ENCODE results near the gene HDAC7.

The HDAC7 gene

DNA sequence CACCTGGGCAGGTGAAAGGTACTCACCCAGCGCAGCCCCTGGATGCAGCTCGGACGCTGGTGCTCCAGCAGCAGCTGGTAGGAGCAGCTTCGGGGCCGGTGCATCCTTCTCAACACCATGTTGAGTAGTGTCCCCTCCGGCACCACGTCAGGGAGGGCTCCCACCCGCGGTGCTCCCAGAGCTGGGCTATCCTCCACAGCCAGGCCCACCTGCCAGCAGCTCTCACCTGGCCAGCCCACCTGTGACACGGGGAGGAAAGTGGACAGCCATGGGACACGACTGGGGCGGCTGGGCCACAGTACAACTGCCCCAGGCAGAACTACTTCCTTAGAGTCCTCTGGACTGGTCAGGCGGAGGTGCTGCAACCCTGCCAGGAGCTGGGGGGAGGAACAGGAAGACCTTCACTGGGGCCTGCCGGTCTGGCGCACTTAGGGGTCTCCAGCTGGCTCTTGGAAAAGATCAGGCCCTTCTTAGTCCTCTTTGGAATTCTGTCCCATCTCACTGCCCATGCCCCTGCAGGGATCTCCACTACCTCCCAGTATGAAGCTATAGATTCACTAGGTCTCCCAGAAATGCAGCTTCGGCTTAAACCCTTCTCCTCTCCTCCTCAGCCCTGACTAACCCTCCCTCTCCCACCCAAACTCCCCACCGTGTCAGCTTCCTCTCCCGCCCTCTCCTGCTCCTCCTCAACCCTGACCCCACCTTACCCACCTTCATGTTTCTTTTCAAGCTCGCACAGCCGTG, 61.7 kb downstream of the HDAC7 start:
- DNase-seq, result no peak

DNA sequence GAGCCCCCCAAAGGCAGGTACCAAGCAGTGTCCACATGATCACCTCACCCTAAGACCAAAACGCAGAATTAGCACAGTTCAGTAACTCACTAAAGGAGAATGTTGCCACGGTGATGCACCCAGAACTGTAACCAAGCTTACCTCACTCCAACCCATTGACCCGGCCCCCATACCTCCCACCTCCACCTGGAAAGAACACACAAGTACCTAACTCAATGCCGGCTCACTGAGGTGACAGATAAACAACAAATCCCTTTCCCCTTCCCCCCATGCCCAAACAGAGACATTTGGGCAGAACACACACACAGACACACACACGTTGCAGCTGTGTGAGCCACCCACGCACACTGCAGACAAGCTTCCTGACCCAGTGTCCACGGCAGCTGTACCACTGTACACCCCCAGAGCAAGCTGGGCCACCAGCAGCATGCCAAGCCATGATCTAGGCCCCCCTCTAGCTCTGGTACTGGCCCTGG, 62.3 kb downstream of the HDAC7 start:
- DNase-seq, result no peak

DNA sequence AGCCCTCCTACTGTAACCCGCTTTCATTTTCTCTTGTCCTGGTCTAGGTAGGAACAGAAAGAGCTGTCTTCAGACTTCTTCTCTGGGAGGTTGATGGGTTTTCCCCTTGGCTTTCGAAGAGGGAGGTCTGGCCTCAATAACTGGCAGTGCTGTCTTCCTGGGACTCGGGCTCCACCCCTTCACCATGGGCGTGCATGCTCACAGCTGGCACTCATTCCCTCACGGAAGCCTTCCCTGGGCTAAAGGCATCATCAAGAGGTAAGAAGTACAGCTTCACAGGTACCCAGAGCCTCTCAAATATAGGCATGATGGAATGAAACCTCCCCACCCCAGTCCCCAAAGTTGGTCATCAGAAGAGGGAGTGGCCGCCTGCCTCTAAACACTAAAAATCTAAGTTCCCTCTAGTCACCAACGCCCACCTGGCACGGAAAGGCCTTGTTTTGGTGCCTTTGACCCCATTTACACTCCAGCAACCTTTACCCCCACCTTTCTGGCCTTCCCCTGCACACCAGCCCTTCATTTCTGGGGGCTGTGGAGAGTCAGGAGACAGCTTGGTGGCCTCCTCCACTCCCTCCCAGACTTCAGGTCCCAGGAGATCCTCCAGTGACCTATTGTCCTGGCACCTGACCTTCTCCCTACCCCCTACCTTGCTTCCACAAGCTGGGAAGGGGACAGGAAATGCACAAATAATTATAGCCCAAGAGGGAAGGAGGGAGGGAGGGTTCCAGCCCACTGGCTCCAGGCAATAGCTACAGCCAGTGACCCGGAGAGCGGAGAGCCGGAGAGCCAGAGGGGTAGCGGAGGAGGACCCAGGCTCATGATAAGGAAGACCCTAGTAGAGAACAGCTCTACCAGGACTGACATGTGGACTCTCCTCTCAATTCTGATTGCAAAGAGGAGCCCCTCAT, 63.8 kb downstream of the HDAC7 start:
- no peak for DNase-seq

DNA sequence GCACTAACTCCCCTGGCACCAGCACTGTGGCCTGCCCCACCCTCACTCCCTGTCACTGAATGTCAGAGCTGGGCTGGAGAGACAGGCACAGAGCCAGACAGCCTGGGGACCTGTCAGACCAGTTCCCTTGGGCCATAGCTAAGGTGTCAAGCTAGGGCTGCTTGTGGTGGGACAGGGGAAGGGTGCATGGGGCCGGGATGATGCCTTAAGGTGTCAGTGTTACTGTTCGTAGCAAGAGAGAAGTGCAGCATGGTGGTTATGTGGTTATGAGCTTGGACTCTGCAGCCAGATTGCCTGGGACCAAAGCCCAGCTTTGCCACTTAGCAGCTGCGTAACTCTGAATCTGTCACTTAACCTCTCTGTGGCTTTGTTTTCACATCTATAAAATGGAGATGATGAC, 64.8 kb downstream of the HDAC7 start:
- no peak for DNase-seq

DNA sequence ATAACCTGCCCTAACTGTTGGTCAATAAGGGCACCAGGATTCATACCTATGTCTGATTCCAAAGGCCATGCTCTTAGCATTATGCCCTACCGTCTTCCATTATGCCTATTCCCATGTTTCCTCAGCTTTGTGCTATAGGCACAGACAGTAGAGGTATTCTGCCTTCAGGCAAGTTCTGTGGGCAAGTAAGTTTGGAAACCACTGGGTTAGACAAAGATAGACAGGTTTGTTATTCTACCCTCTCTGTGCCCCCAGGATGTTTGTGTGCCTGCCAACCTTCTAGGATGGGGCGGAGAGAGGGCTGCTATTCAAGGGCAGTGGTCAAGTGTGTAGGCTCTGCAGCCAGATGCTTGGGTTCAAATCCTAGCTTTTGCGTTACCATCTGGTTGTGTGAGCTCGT, 65.6 kb downstream of the HDAC7 start:
- DNase-seq, result no peak

DNA sequence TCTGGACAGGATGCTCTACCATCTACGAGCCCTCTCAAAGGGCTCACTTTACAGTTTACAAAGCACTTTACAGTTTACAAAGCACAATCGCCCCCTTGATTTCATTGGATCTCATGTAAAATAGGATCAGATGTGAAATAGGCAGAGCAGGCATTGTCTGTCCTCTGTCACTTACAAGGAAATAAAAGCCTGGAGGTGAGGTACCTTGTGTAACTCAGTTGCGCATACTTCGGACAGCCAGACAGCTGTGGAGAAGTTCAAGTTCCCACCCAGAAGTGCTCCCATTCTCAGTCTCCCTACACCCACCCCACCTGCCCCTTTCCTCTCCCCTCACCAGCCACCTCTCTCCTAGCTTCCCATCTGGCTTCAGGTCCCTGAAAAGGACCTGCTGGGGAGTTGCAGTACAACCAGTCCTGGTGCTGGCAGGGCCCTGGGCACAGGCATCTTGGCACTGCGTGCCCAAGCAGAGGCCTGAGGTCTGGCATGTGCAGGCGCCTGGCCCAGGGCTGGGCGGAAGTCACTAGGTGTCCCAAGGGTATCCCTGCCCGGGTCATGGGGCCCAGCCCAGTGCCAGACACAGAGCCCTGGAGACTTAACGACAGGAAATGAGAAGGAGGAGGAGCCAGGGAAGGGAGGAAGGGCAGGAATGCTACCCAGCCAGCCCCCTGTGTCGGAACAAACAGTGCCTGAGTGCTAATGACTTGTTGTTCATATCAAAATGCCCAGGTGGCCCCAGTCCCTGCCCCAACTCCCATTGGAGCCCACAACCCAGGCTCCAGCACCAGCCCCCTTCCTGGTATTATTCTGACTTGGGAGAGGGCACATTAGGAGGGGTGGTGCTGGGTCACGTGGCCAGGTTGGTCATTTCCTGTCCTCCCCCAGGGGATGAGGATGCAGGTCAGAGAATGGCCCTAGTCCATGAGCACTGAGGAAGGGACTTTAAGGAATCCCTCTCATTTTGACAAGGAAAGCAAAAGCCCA, 66.4 kb downstream of the HDAC7 start:
- DNase-seq, result no peak

DNA sequence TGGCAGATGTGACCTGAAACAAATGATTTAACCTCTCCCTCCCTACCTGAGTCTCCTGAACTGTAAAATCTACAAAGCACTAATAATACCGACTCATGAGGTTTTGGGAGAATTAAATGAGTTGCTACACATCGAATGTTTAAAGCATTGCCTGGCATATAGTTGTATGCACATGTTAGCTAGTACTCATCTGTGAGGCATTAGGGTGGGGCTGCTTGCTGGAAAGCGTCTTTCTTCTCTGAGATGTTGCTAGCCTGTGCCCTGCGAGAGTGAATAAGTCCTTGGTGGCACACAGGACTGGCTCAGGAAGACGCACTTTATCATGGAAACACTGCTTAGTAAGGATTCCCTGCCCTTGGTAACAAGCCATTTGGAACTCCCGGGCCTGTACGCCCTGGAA, 67.2 kb downstream of the HDAC7 start:
- DNase-seq, result no peak

DNA sequence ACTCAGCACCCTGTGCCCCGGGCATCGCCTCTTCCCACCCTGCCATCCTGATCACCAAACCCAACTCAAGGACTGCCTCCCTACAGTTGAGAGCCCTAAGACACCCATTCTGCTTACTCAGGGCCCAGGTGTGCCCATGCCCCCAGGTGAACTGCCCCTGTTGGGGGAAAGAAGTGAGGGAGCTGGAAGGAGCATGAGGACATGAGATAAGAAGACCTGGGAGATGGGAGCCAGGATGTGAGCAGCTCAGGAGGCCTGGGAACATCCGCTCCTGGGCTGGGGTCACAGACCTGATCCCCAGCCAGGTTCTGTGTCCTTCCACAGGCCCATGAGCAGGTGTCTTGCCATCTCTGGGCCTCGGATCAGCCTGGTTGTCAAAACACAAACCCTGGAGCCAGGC, 67.6 kb downstream of the HDAC7 start:
- DNase-seq, result no peak

DNA sequence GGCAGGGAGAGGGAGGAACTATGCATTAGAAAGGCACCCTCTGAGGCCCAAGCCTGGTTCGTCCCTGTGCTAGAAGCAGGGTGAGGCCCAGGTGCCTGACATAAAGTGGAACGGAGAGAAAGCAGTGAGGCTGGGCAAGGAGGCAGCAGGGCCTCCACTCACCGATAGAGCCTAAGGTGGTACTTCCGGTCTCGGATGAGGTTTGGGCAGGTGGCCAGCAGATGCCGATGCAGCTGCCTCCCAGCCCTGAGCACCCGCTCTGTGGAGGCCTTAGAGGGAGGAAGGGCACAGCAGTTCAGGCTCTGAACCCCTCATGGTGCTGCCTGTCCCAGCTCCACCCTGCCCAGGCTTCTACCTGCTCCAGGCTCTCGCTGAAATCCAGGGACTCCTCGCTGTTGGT, 68.1 kb downstream of the HDAC7 start:
- no peak for DNase-seq

DNA sequence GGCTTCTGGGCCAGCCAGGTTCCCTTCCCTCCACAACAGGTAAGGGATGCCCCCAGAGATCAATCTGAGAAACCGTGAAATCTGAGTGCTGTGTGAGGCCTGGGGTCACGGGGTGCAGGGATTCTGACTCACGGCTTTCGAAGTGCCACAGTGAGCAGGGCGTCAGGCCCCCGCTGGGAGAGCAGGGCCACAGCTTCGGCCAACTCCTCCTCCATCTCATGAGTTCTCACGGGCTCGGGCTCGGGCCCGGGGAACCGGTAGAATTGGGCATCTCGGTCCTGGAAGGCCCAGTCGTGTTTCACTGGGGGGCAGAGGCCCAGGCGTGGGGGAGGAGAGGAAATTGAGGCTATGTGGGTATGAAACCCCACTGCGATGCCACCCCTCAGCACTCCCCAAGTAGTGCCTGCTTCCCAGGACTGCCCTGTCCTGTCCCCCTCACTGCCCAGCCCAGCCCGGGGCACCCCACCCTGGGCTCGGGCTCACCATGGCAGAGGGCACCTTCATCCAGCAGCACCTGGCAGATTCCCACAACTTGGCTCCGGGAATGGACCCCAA, 68.7 kb downstream of the HDAC7 start:
- no peak for DNase-seq

DNA sequence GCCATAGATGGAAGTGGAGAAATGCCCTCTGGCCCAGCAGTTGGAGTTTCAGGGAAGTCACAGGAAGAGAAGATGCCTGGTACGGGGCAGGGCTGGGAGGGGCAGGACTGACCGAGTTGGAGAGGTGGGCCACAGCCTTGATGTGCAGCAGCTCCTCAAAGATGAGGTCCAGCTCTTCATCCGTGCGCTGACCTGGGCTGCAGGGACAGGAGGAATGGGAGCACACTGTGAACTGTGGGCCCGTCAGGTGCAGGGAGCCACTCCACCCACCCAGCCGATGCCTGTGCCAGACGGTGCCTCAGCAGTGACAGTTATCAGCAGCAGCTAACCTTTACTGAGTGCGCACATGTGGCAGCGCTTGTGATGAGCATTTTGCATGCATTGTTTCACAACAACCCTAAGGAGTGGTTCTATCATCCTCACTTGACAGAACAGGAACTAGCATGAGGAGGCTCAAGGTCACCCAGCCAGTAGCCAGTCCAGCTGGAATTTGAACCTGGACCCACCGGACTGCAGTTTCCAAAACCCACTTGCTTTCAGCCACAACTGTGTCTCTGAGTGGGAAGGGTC, 69.4 kb downstream of the HDAC7 start:
- no peak for DNase-seq

DNA sequence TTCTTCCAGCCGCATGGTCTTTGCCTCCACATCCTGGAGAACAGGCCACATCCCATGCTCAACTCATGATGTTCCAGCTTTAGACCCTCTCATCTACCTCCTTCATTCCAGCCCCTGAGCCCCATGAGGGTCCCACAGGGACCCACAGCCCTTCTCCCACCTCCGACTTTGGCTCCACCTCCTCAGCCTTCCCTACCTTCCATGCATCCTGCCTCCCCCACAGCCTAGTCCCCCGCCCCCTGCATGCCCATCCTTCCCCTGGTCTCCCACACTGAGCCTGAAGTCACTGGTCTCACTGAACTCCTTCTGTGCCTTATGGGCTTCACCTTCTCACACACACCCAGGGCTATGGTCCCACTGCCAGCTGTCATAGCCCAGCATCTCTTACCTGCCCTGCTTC, 70.8 kb downstream of the HDAC7 start:
- no peak for DNase-seq

DNA sequence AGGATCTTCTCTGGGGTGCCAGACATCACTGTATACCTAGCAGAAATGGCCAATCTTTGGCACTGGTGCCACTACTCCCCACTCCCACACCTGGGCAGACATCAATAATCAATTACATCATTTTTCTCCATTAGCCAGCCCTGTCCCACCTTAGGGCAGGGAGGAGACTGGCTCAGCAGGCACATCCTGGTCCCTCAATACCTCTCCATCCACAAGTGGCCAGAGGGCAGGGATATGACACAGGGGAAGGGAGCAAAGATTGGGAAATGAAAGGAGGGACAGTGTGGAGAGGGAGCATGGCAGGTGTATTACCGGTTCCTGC, 71.2 kb downstream of the HDAC7 start:
- no peak for DNase-seq

DNA sequence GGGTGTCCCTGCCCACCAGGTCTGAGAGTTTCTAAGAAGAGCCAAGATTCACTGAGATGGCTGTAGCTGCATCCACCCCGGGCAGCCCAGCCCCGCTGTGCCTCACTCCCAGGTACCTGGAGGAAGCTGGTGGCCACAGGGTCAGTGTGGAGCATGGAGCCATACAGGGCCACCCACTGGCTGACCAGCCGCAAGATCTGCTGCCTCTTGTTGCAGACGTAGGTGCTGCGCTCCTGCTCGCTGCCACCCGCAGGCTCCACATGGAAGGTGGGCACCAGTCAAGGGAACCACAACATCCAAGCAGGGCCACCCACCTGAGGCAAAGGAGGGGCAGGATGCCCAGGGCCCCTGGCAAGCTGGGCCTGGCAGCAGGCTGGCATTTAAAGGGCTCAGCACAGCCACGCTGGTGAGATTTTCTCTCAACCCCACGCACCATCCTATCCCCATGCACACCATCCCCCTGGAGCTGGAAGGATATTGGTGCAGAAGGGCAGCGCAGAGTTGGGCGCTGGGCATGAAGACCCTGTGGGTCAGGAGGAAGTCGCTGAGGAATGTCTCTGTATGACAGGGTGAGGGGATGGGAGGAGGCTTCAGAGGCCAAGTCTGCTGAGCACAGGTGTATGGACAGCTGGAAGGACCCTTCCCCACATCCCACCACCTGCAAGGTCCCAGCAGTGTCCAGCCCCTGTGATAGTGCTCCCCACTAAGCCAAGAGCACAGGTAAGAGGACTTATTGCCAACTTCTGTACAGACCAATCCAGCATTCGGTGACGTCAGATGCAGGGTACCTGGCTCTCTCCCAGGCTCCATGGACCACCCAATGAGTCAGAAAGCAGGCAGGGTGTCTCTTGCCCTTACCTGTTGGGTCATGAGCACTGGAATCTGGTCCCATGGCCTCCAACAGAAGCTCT, 71.9 kb downstream of the HDAC7 start:
- no peak for DNase-seq

DNA sequence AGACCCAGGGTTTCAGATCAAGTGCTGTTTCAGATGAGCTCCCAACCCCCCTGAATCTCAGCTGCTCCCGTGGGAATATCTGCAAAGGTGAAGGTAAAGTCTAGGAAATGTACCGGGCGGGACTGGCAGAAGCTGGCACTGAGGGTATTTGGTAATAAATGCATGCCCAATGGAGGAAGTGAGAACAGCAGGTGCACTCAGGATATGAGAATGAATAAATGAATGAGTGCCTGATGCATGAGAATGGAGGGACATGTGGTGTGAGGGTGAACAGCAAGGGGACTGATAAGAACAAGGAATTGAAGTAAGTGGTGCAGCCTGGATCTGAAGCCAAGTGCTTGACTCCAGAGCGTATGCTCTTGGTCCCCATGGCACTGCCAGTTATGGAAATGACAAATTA, 72.6 kb downstream of the HDAC7 start:
- DNase-seq, result no peak

DNA sequence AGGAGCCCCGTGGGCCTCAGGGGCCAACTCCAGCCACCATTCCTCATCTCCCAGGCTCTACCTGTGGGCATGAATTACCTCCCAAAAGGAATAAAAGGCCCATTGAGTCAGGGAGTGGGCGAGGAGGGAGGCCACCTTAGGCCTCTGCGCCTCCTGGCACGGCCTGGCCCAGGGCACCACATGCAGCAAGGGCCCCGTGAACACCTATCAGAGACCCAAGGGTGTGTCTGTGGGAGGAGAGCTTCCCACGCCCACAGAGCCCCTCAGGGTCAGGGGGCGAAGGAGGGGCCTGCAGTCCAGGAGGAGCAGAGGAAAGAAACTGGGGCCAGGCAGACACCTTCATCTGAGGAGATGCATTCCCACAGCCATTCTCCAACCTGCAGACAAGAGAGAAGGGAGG, 73.2 kb downstream of the HDAC7 start:
- DNase-seq, result no peak

DNA sequence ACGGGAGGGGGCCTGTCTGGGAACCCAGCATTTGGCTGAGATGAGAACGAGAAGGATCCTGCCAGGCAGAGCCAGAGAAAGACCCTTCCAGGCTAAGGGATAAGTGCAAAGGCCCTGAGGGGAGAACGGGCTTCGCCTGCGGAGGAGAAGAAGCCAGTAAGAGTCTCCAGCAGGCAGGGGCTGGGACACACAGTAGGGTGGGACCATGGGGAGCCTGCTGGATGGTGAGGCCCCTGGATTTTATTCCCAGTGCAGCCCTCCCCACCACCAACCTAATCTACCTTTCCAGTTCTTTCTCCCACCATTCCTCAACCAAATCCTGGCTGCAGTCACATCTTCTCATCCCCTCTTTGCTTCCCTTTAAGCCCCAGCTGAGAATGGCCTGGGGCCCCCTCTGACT, 73.6 kb downstream of the HDAC7 start:
- no peak for DNase-seq

DNA sequence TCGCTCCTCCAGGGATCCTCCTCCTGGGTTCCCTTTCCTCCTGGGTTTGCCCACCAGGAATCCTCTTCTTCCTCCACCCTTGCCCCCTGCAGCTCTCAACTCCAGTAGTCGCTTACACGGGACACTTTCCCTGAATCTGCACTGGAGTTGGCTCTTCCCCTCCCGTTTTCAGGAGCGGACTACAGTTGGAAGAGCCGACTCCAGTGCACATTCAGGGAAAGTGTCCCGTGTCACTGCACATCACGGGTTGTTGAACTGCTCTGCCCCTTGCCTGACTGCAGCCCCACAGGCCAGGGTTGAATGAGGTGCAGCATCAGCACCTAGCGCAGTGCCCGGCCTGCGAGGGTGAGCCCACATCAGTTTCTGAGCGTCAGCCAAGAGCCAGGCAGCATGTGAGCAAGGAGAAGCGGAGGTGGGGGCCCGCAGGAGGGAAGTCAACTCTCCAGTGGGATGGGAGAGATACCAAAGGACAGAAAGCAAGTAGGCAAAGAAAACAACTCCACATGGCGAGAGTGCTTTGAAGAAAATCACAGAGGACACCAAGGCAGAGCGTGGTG, 74.1 kb downstream of the HDAC7 start:
- DNase-seq, result no peak

DNA sequence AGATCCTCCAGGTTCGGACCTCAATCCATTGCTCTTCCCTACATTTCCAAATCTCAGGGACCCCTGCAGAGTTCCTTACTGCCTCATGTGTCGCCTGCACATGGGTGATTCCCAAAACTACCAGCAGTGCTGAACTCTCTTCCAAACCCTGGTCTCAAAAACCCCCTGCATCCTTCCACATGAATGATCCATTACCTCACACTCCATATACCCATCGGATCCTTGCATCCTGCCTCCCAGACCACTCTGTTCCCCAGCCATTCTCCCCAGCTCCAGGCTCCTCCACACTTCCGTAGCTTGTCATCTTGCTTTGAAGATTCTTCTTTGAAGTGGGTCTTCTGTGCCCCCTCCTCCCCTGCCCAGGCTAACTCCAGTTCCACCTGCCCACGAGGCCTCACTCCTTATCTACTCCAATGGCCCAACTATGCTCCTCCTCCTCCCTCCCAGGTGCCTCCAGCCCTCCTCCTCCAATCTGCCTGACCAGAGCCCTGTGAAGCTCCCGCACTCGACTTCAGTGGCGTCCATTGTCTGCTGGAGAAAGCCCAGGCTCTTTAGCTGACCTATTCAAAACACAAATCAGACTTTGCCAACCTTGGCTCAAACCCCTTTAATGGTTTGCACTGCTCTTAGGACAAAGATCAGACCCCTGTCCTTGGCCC, 74.8 kb downstream of the HDAC7 start:
- no peak for DNase-seq

DNA sequence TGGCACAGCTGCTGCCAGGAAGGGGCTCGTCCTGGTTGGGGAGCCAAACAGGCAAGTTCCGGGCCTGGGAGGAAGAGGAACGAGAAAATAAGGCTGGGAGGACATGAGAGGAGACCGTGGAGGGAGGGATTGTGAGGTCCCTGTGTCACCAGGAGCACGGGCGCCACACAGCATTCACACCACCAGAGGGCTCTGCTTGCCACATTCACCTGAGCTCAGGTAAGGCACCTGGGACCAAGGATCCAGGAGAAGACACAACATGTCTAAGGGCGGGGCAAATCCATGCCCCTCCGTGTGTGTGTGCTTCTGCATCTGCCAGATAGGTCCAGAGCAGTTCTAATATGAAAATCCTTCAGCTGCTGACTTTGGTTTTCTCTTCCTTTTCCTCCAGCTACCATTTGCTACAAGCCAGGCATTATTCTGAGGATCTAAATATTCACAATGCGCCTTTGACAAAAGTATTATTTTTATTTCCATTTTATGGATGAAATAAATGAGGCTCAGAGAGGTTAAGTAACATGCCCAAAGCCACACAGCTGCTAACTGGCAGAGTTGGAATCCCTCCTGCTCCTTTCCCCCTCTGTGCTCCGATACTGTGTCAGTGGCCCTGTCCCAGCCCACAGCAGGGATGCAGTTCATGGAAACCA, 75.6 kb downstream of the HDAC7 start:
- peak; percentile 66 to 68 for DNase-seq
